OCI-LY7 (cell line): ENCODE results near the gene C2CD4C. TPM values are rescaled to one million over a fixed set of nuclear protein-coding genes. Genes with fewer than 3 reads are reported as not detected.

Experiments
- BruUV-seq: library from RNA; stranded (reverse); fragments of 400-500 nt; replicated peaks from 2 replicates; lab custom pipeline; 2021; lab: Mats Ljungman, UMichigan
- CTCF ChIA-PET: fragments of 300-600 bp; sonication (Branson Sonifier 250); formaldehyde crosslinking; loops from one replicate; lab custom pipeline; 2022; ENCODE audit warnings: antibody characterized with exemption; ENCODE audit not compliant: unreplicated experiment; lab: Charles Lee
- POLR2A ChIA-PET: fragments of 300-600 bp; sonication (Branson Sonifier 250); formaldehyde crosslinking; loops from one replicate; lab custom pipeline; 2022; ENCODE audit warnings: antibody characterized with exemption; lab: Charles Lee
- DNase-seq: peaks from one replicate; pipeline ENCODE4 v3.0.0-alpha.2; 2015; ENCODE audit warnings: low spot score
- H2AFZ ChIP-seq: fragments of 200-600 bp; sonication (generic), shearing (Covaris generic); 2 replicates; pipeline ENCODE4 v1.6.1; 2014; ENCODE audit warnings: mild to moderate bottlenecking, antibody characterized with exemption, low read length, moderate library complexity
- H3K27ac ChIP-seq: fragments of 200-600 bp; sonication (generic); 2 replicates; pipeline ENCODE4 v1.5.1; 2014; ENCODE audit warnings: mixed run types, low read depth, mild to moderate bottlenecking, moderate library complexity, low read length, inconsistent platforms; ENCODE audit not compliant: poor library complexity, severe bottlenecking
- H3K36me3 ChIP-seq: fragments of 200-600 bp; sonication (generic); 2 replicates; pipeline ENCODE4 v1.6.1; 2014; ENCODE audit warnings: mild to moderate bottlenecking, antibody characterized with exemption, low read length, moderate library complexity, mixed read lengths; ENCODE audit not compliant: insufficient read depth
- H3K4me1 ChIP-seq: fragments of 200-600 bp; sonication (generic); 2 replicates; pipeline ENCODE4 v1.5.1; 2014; ENCODE audit warnings: mild to moderate bottlenecking, low read length; ENCODE audit not compliant: insufficient read depth, poor library complexity, severe bottlenecking
- H3K4me2 ChIP-seq: fragments of 200-600 bp; sonication (generic); 2 replicates; pipeline ENCODE4 v1.6.1; 2014; ENCODE audit warnings: mild to moderate bottlenecking, low read length
- H3K4me3 ChIP-seq: fragments of 200-600 bp; sonication (generic); 2 replicates; pipeline ENCODE4 v1.5.1; 2014; ENCODE audit warnings: mild to moderate bottlenecking, low read depth, low read length; ENCODE audit not compliant: poor library complexity, severe bottlenecking
- H3K79me2 ChIP-seq: fragments of 200-600 bp; sonication (generic); 2 replicates; pipeline ENCODE4 v1.6.1; 2016; ENCODE audit warnings: low read depth, mild to moderate bottlenecking, low read length, moderate library complexity, mixed read lengths; ENCODE audit not compliant: insufficient read depth
- H3K9me2 ChIP-seq: fragments of 200-600 bp; sonication (generic); 2 replicates; pipeline ENCODE4 v1.6.1; 2016; ENCODE audit warnings: mild to moderate bottlenecking, low read length, mixed read lengths; ENCODE audit not compliant: insufficient read depth
- H3K9me3 ChIP-seq: fragments of 200-600 bp; sonication (generic); 2 replicates; pipeline ENCODE4 v1.6.1; 2014; ENCODE audit warnings: mild to moderate bottlenecking, mixed run types, low read length, mixed read lengths
- H4K20me1 ChIP-seq: fragments of 200-600 bp; sonication (generic); 2 replicates; pipeline ENCODE4 v1.6.1; 2014; ENCODE audit warnings: mild to moderate bottlenecking, antibody characterized with exemption, low read length, moderate library complexity, mixed read lengths; ENCODE audit not compliant: insufficient read depth
- EZH2phosphoT487 ChIP-seq: fragments of 200-600 bp; sonication (generic); IDR thresholded peaks from 2 replicates; pipeline ENCODE4 v1.6.1; 2018; ENCODE audit warnings: low read depth, borderline replicate concordance, mild to moderate bottlenecking, mixed run types, antibody characterized with exemption, low read length, moderate library complexity, mixed read lengths
- intact Hi-C: fragments of 100-400 bp; cut with micrococcal nuclease; formaldehyde crosslinking; loops from one replicate; pipeline ENCODE4 v1.10.0; 2022; ENCODE audit not compliant: unreplicated experiment
- total RNA-seq, 2 experiments: library from RNA; depleted of rRNA in 1 of 2; stranded (reverse); fragments of >200 nt in 1 of 2; shearing (Covaris generic) in 1 of 2; gene quantifications; 2 replicates each; pipeline ENCODE4 v1.2.3, GENCODE V29; 2014 to 2022
- TF ChIP-seq, protein P1 (sequence below): fragments of 200-600 bp; sonication (generic); conservative IDR thresholded peaks from 2 replicates; pipeline ENCODE4 v1.5.1; 2014; ENCODE audit warnings: mild to moderate bottlenecking, antibody characterized with exemption, low read length, moderate library complexity, mixed read lengths

The C2CD4C gene
- total RNA-seq, 2 experiments from 2014 or later = 0.16 to 0.59 TPM

DNA sequence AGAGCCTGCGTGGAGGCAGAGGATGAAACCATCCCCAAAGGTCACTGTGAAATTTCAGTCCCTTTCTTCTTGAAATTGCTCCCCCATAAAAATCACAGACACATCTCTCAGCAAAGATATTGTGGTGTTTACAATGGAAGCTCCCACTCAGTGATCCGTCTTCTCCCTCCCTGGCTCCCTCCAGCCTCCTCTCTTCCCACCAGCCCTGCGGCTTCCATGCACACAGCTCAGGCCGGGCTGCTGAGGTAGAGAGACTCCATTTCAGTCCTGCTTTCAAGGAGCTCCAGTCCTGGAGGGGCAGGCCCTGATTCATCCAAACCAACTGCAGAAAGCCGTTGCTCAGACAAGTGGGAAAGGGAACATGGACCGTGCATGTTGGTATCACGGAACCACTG, 40.3 kb downstream of the C2CD4C start:
- TF ChIP-seq, protein P1, sequence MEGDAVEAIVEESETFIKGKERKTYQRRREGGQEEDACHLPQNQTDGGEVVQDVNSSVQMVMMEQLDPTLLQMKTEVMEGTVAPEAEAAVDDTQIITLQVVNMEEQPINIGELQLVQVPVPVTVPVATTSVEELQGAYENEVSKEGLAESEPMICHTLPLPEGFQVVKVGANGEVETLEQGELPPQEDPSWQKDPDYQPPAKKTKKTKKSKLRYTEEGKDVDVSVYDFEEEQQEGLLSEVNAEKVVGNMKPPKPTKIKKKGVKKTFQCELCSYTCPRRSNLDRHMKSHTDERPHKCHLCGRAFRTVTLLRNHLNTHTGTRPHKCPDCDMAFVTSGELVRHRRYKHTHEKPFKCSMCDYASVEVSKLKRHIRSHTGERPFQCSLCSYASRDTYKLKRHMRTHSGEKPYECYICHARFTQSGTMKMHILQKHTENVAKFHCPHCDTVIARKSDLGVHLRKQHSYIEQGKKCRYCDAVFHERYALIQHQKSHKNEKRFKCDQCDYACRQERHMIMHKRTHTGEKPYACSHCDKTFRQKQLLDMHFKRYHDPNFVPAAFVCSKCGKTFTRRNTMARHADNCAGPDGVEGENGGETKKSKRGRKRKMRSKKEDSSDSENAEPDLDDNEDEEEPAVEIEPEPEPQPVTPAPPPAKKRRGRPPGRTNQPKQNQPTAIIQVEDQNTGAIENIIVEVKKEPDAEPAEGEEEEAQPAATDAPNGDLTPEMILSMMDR = no peak
- TF ChIP-seq EZH2phosphoT487 = no peak
- H3K79me2 ChIP-seq = no peaks in the 10 kb centered on the region
- CTCF ChIA-PET = interaction anchor here (0.7 kb wide), 1 partner anchor 14 kb away, joined by 3 read pairs; no protein-coding TSS in a partner anchor
- no peaks in the 10 kb centered on the region for H3K9me3 ChIP-seq
- H3K4me3 ChIP-seq = no peak overlapping the region
- H4K20me1 ChIP-seq = no peaks in the 10 kb centered on the region
- H3K36me3 ChIP-seq = no peaks in the 10 kb centered on the region
- no peaks in the 10 kb centered on the region for H3K9me2 ChIP-seq
- BruUV-seq = no TSS peak
- no peak overlapping the region for H2AFZ ChIP-seq
- no peak overlapping the region for H3K27ac ChIP-seq
- intact Hi-C loops = no loop called here
- no peak overlapping the region for H3K4me2 ChIP-seq
- peaks cover 10% of the 10 kb centered on the region for H3K4me1 ChIP-seq
- no peak for DNase-seq
- POLR2A ChIA-PET = no interaction called here

DNA sequence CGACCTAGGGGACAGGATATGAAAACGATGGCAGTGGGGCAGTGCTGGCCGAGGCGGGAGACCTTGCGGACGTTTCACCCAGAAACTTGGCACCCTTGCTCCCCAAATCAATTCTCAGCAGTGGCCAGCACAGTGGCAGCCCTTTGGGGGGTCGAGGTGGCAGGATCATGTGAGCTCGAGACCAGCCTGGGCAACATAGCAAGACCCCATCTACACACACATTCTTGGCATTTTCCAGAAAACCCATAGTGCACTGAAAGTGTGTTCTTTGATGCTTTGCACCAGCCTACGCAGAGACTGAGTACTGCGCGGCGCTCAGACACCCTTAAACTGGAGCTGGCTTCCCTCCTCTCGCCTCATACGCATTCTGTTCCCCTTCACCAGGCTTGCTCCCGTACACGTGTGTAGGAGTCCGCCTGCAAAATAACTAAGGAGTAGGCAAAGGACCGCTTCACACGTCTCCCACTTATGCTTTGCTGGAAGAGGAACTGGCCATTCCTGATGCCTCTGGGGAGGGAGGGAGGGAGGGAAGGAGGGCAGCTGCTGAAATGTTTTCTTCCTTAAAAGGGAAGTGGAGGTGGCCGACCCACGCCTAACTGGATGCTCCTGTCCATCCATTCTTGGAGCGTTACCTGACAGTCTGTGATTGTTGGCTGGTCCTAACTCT, 40.9 kb downstream of the C2CD4C start:
- ChIA-PET CTCF (no interaction called here), POLR2A (no interaction called here)
- DNase-seq = no peak
- intact Hi-C loops = no loop called here
- H3K36me3 ChIP-seq = no peaks in the 10 kb centered on the region
- no peak overlapping the region for H3K4me2 ChIP-seq
- H3K4me3 ChIP-seq = no peak overlapping the region
- no peak overlapping the region for H3K27ac ChIP-seq
- H3K9me2 ChIP-seq = no peaks in the 10 kb centered on the region
- no peak overlapping the region for H2AFZ ChIP-seq
- H3K79me2 ChIP-seq = no peaks in the 10 kb centered on the region
- BruUV-seq = no TSS peak
- TF ChIP-seq, protein P1 = no peak
- TF ChIP-seq EZH2phosphoT487 = no peak
- H3K4me1 ChIP-seq = peaks cover 10% of the 10 kb centered on the region
- no peaks in the 10 kb centered on the region for H3K9me3 ChIP-seq
- no peaks in the 10 kb centered on the region for H4K20me1 ChIP-seq

DNA sequence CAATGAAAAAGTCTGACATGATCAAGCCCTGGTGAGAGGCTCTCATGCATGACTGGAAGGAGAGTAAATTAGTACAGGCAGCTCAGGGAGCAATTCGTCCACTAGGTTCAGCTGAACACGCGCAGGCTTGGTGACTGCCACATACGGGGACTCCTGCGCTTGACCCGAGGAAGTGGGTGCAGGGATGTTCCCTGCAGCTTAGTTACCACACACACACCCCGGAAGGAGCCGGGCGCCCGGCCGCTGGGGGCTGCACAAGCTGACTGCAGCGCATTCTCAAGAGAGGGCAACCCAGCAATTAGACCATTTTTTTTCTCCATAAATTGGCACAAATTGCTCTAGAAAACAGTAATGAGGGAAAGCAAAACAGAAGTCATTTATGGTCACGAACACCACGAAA, 41.4 kb downstream of the C2CD4C start:
- no peak for TF ChIP-seq EZH2phosphoT487
- TF ChIP-seq, protein P1 = no peak
- H2AFZ ChIP-seq = no peak overlapping the region
- no peaks in the 10 kb centered on the region for H3K36me3 ChIP-seq
- no peaks in the 10 kb centered on the region for H3K79me2 ChIP-seq
- ChIA-PET POLR2A (no interaction called here), CTCF (no interaction called here)
- DNase-seq = no peak
- peaks cover 10% of the 10 kb centered on the region for H3K4me1 ChIP-seq
- H3K9me3 ChIP-seq = no peaks in the 10 kb centered on the region
- H3K4me2 ChIP-seq = no peak overlapping the region
- H3K9me2 ChIP-seq = no peaks in the 10 kb centered on the region
- H3K27ac ChIP-seq = no peak overlapping the region
- no peaks in the 10 kb centered on the region for H4K20me1 ChIP-seq
- intact Hi-C loops = no loop called here
- no peak overlapping the region for H3K4me3 ChIP-seq
- no TSS peak for BruUV-seq
